ENCODE measurements around the gene SC5D.

DNA sequence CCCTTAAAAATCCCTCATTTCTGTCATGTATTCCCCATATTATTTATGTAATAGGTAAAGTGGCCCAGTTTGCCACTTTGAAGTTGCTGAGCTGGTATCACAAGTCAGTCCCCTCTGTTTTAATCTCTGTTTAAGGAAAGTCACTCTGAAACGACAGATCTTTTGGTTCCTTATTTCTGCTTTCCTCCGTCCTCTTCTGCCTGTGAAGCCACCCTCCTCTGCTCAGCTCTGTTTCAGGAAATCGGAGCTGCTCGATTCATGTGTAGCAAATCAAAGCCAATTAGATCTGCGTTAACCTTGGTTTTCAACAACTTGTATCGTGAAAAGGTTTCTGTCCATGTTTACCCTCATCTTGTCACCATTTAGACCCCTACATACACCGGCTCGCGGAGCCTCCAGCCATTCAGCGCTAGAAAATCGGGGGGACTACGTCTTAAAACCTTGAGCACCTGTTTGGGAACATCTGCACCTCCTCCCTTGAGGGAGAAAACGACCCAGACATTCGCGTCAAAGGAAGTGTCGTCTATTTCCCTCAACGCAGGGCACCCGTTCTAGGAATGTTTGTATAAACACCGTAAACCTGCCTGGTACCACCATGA lies 576 bp upstream of the SC5D start:
- no peak for TF ChIP-seq POLR2AphosphoS2 (conservative IDR thresholded peaks at IDR 0.05; ENCODE audit: low read length)
- TF ChIP-seq, protein P1, sequence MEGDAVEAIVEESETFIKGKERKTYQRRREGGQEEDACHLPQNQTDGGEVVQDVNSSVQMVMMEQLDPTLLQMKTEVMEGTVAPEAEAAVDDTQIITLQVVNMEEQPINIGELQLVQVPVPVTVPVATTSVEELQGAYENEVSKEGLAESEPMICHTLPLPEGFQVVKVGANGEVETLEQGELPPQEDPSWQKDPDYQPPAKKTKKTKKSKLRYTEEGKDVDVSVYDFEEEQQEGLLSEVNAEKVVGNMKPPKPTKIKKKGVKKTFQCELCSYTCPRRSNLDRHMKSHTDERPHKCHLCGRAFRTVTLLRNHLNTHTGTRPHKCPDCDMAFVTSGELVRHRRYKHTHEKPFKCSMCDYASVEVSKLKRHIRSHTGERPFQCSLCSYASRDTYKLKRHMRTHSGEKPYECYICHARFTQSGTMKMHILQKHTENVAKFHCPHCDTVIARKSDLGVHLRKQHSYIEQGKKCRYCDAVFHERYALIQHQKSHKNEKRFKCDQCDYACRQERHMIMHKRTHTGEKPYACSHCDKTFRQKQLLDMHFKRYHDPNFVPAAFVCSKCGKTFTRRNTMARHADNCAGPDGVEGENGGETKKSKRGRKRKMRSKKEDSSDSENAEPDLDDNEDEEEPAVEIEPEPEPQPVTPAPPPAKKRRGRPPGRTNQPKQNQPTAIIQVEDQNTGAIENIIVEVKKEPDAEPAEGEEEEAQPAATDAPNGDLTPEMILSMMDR (IDR thresholded peaks at IDR 0.05), result no peak
